Activated CD4-positive, alpha-beta T cell treated with anti-CD3 and anti-CD28 coated beads for 36 hours (primary cell): ENCODE measurements around the gene PLCB1. TPM values are rescaled to one million over a fixed set of nuclear protein-coding genes. Genes with fewer than 3 reads are reported as not detected.

Experiments
- ATAC-seq: fragments of 200-7000 bp; cut with Tn5 transposase; one replicate; pipeline ENCODE4 v1.10.0; 2021; ENCODE audit warnings: mild to moderate bottlenecking, moderate library complexity
- CTCF ChIA-PET: fragments of 350-600 bp; sonication (Branson Sonifier 250); formaldehyde crosslinking; loops from one replicate; lab custom pipeline; 2021; ENCODE audit warnings: antibody characterized with exemption; lab: Charles Lee
- POLR2A ChIA-PET: fragments of 350-600 bp; sonication (Branson Sonifier 250); formaldehyde crosslinking; loops from one replicate; lab custom pipeline; 2021; ENCODE audit warnings: antibody characterized with exemption, inconsistent platforms; lab: Charles Lee
- DNase-seq: peaks from one replicate; pipeline ENCODE4 v3.0.0-alpha.2; 2020
- H3K27ac Mint-ChIP-seq: one replicate; pipeline ENCODE4 v1.8.0; 2021; ENCODE audit warnings: mixed read lengths
- H3K27me3 Mint-ChIP-seq: one replicate; pipeline ENCODE4 v1.8.0; 2021; ENCODE audit warnings: mixed read lengths
- H3K36me3 Mint-ChIP-seq: one replicate; pipeline ENCODE4 v1.8.0; 2021; ENCODE audit warnings: low read depth, mixed read lengths
- H3K4me1 Mint-ChIP-seq: one replicate; pipeline ENCODE4 v1.8.0; 2021; ENCODE audit warnings: mixed read lengths
- H3K4me3 Mint-ChIP-seq: one replicate; pipeline ENCODE4 v1.8.0; 2021; ENCODE audit warnings: mild to moderate bottlenecking, moderate library complexity, mixed read lengths
- H3K9me3 Mint-ChIP-seq: one replicate; pipeline ENCODE4 v1.8.0; 2021; ENCODE audit warnings: low read depth, mixed read lengths
- intact Hi-C, 2 experiments: fragments of 100-400 bp; cut with DNase I in 1 of 2; cut with micrococcal nuclease in 1 of 2; formaldehyde crosslinking; loops; one replicate each; pipeline versions ENCODE4 v1.14.2 to v1.15.1; 2022 to 2024; cut with DNase I, micrococcal nuclease
- total RNA-seq, 2 experiments: library from RNA; stranded (reverse); gene quantifications; one replicate each; pipeline ENCODE4 v1.2.3, GENCODE V29; 2021

PLCB1 gene
- total RNA-seq, 2 experiments from 2014 or later, result 1.4 to 1.5 TPM

DNA sequence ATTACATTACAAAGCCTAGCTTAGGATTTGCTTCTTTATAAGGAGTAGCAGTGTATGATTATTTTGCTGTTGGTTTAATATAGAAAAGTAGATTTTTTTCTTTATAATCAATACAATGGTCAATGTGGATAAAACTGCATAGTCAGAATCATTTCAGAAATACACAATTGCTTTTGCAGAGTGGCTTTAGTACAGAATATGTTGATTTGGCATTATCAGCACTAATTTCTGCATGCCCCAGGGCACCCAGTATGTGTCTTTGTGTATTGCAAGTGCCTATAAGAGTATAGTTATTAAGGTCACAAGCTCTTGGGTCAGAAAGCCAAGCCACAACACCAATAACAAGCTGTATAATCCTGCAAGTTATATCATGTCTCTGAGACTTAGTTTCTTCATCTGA, 258.4 kb downstream of the PLCB1 start:
- H3K27ac Mint-ChIP-seq, result no peak overlapping the region
- H3K4me3 Mint-ChIP-seq, result no peak overlapping the region
- intact Hi-C loops, result loop anchor here in 1 of 2 experiments (5.0 kb wide), 1 partner anchor 332 kb away; no protein-coding TSS in a partner anchor
- peaks cover 2% of the 10 kb centered on the region for H3K27me3 Mint-ChIP-seq
- no peaks in the 10 kb centered on the region for H3K9me3 Mint-ChIP-seq
- DNase-seq (no peak), ATAC-seq (no peak)
- H3K36me3 Mint-ChIP-seq, result no peaks in the 10 kb centered on the region
- POLR2A ChIA-PET, result no interaction called here
- no peaks in the 10 kb centered on the region for H3K4me1 Mint-ChIP-seq
- CTCF ChIA-PET, result interaction anchor here (0.6 to 7.3 kb wide), 7 partner anchors 11 to 345 kb away, joined by 3 to 42 read pairs (median 13); no protein-coding TSS in a partner anchor

- ATAC-seq, result no peak
- H3K4me1 Mint-ChIP-seq, result no peaks in the 10 kb centered on the region
- intact Hi-C loops, result loop anchor here in 1 of 2 experiments (5.0 kb wide), 1 partner anchor 329 kb away; no protein-coding TSS in a partner anchor
- ChIA-PET CTCF (no interaction called here), POLR2A (no interaction called here)
- H3K36me3 Mint-ChIP-seq, result no peaks in the 10 kb centered on the region
- no peak for DNase-seq
- no peaks in the 10 kb centered on the region for H3K9me3 Mint-ChIP-seq
- no peaks in the 10 kb centered on the region for H3K27me3 Mint-ChIP-seq
- no peak overlapping the region for H3K27ac Mint-ChIP-seq
- H3K4me3 Mint-ChIP-seq, result no peak overlapping the region
These were observed 261.3 kb downstream of the PLCB1 start for GRCh38 chr20:8393381-8393780.

- DNase-seq, result peak; percentile 17
- no peaks in the 10 kb centered on the region for H3K36me3 Mint-ChIP-seq
- no peaks in the 10 kb centered on the region for H3K9me3 Mint-ChIP-seq
- ATAC-seq, result peak; percentile 55
- no peaks in the 10 kb centered on the region for H3K4me1 Mint-ChIP-seq
- POLR2A ChIA-PET, result no interaction called here
- H3K4me3 Mint-ChIP-seq, result no peak overlapping the region
- no peak overlapping the region for H3K27ac Mint-ChIP-seq
- H3K27me3 Mint-ChIP-seq, result no peaks in the 10 kb centered on the region
- intact Hi-C loops, result loop anchor here in 1 of 2 experiments (5.0 kb wide), 1 partner anchor 328 kb away; no protein-coding TSS in a partner anchor
- CTCF ChIA-PET, result no interaction called here
These were observed 262.4 kb downstream of the PLCB1 start for GRCh38 chr20:8394308-8394945.

GRCh38 chr20:8395956-8396355, 263.9 kb downstream of the PLCB1 start:
- ChIA-PET CTCF (interaction anchor here (1.1 to 1.3 kb wide), 2 partner anchors 9 to 326 kb away, joined by 4 to 5 read pairs; no protein-coding TSS in a partner anchor), POLR2A (no interaction called here)
- ATAC-seq (no peak), DNase-seq (no peak)
- H3K4me1 Mint-ChIP-seq, result peaks cover 6% of the 10 kb centered on the region
- H3K9me3 Mint-ChIP-seq, result no peaks in the 10 kb centered on the region
- intact Hi-C loops, result loop anchor here in 1 of 2 experiments (5.0 kb wide), 1 partner anchor 179 kb away; no protein-coding TSS in a partner anchor
- no peaks in the 10 kb centered on the region for H3K36me3 Mint-ChIP-seq
- no peak overlapping the region for H3K4me3 Mint-ChIP-seq
- no peaks in the 10 kb centered on the region for H3K27me3 Mint-ChIP-seq
- no peak overlapping the region for H3K27ac Mint-ChIP-seq

DNA sequence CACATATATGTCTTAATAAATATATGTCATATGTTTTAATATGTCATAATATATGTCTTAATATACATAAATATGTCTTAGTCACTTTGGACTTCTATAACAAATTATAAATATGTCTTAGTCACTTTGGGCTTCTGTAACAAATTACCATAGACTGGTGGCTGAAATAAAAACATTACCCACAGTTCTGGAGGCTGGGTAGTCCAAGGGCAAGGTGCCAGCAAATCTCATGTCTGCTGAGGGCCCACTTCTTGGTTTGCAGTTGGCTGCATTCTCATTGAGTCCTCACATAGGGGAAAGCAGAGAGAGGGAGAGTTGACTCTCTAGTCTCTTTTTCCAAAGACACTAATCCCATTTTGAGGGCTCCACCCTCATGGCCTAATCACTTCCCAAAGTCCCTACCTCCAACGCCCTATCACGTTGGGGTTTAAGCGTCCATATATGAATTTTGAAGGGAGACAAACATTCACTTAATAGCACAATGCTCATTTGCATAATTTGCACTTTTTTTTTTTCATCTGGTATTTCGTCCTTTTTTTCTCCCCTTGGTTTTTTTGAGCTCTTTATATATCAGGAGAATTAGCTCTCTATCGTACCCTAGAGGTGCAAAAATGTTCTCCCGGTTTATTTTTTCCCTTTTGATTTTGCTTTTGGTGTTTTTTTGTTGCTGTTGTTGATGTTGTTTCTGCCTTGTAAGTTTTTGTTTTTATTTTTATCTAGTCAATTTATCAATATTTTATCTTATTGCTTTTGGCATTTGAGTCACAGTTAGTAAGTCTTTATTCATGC, 266.4 kb downstream of the PLCB1 start:
- Mint-ChIP-seq H3K9me3 (no peaks in the 10 kb centered on the region), H3K4me1 (peaks cover 6% of the 10 kb centered on the region), H3K27me3 (no peaks in the 10 kb centered on the region), H3K36me3 (no peaks in the 10 kb centered on the region), H3K27ac (no peak overlapping the region), H3K4me3 (no peak overlapping the region)
- ATAC-seq (no peak), DNase-seq (no peak)
- ChIA-PET CTCF (interaction anchor here (2.1 kb wide), 1 partner anchor 324 kb away, joined by 7 read pairs; no protein-coding TSS in a partner anchor), POLR2A (no interaction called here)
- intact Hi-C loops, result loop anchor here in 1 of 2 experiments (5.0 kb wide), 1 partner anchor 181 kb away; no protein-coding TSS in a partner anchor

DNA sequence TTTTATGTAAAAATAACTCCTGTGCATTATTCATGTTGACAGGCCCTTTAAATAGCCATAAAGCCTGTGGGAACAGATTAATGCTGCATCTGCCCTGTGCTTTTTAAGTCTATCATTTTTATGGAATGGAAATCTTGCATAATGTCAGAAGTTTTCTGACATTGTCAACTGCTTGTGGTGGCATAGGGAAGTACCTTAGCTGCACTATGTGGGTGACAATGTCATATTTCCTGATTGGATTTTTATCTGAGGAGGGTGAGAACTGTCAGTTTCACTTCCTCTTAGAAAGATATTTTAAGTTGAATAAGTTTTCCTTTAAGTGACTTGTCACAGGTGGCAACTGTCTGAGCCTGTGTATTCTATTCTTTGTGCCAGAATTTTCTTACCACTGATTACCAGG, 267.9 kb downstream of the PLCB1 start:
- peaks cover 6% of the 10 kb centered on the region for H3K4me1 Mint-ChIP-seq
- no peak overlapping the region for H3K27ac Mint-ChIP-seq
- H3K9me3 Mint-ChIP-seq, result no peaks in the 10 kb centered on the region
- intact Hi-C loops, result loop anchor here in 1 of 2 experiments (5.0 kb wide), 1 partner anchor 183 kb away; no protein-coding TSS in a partner anchor
- POLR2A ChIA-PET, result no interaction called here
- no peaks in the 10 kb centered on the region for H3K27me3 Mint-ChIP-seq
- DNase-seq, result no peak
- no peaks in the 10 kb centered on the region for H3K36me3 Mint-ChIP-seq
- H3K4me3 Mint-ChIP-seq, result no peak overlapping the region
- CTCF ChIA-PET, result interaction anchor here (3.4 kb wide), 1 partner anchor 11 kb away, joined by 13 read pairs; no protein-coding TSS in a partner anchor
- peak; percentile 58 for ATAC-seq

DNA sequence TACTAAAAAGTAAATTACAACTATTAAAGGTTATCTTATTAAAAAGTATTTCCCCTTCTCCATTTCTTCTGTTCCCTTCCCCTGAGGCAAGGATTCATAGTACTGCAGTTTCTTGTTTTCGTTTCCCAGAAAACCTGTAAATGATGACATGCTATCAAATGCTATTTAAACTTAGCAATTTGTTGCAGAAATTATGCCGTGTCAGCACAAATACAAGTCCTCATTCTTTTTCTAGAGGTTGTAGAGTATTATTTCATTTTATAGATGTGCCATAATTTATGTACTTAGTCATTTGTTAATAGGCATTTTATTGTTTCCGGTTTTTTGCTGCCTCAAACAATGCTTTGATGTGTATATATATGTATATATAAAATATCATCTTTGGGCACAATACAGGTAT, 268.4 kb downstream of the PLCB1 start:
- no peaks in the 10 kb centered on the region for H3K9me3 Mint-ChIP-seq
- no peak overlapping the region for H3K27ac Mint-ChIP-seq
- H3K4me3 Mint-ChIP-seq, result no peak overlapping the region
- ChIA-PET POLR2A (no interaction called here), CTCF (interaction anchor here (0.8 to 3.4 kb wide), 3 partner anchors 12 to 357 kb away, joined by 3 to 13 read pairs (median 3); no protein-coding TSS in a partner anchor)
- peaks cover 6% of the 10 kb centered on the region for H3K4me1 Mint-ChIP-seq
- H3K36me3 Mint-ChIP-seq, result no peaks in the 10 kb centered on the region
- no peak for DNase-seq
- ATAC-seq, result no peak
- no peaks in the 10 kb centered on the region for H3K27me3 Mint-ChIP-seq
- intact Hi-C loops, result no loop called here

DNA sequence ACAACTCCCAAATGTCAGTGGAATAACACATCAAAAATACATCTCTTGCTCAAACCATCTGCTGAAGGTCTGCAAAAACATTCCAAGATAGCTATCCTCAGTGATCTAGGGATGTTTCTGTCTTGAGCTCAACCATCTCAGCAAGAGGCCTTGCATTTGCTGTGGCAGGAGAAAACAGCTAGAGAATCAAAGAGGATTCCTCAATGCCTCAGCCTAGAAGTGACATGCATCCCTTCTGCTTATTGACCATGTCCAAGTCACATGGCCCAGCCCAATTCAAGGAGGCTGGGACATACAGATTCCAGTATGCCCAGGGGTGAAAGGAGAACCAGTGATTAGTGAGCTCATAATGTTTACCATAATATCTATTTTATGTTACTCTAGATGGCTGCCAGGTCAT, 269.5 kb downstream of the PLCB1 start:
- intact Hi-C loops, result no loop called here
- Mint-ChIP-seq H3K27me3 (no peaks in the 10 kb centered on the region), H3K4me3 (no peak overlapping the region), H3K36me3 (no peaks in the 10 kb centered on the region), H3K4me1 (peaks cover 6% of the 10 kb centered on the region), H3K9me3 (no peaks in the 10 kb centered on the region), H3K27ac (no peak overlapping the region)
- CTCF ChIA-PET, result interaction anchor here (0.8 to 3.4 kb wide), 4 partner anchors 13 to 358 kb away, joined by 3 to 13 read pairs (median 4); no protein-coding TSS in a partner anchor
- ATAC-seq (no peak), DNase-seq (no peak)
- POLR2A ChIA-PET, result no interaction called here

DNA sequence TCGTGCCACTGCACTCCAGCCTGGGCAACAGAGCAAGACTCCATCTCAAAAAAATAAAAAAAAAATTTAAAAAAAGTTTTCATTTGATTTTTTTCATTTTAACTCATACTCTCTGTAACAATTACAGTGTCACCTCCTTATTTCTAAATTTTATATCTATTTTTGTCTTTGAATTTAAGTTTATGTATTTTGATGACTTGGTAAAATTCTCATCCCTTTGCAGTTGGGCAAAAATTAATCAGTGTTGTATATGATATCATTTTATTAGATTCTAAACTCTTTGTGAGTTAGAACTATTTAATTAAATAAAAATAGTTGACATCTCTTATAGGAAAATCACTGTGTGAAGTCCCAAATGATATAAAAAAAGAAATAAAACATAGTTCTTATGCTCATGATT, 270.7 kb downstream of the PLCB1 start:
- peaks cover 6% of the 10 kb centered on the region for H3K4me1 Mint-ChIP-seq
- H3K9me3 Mint-ChIP-seq, result no peaks in the 10 kb centered on the region
- no peaks in the 10 kb centered on the region for H3K36me3 Mint-ChIP-seq
- CTCF ChIA-PET, result interaction anchor here (3.4 kb wide), 1 partner anchor 14 kb away, joined by 13 read pairs; no protein-coding TSS in a partner anchor
- no peaks in the 10 kb centered on the region for H3K27me3 Mint-ChIP-seq
- intact Hi-C loops, result no loop called here
- POLR2A ChIA-PET, result no interaction called here
- no peak overlapping the region for H3K4me3 Mint-ChIP-seq
- no peak overlapping the region for H3K27ac Mint-ChIP-seq
- no peak for ATAC-seq
- no peak for DNase-seq

GRCh38 chr20:8404912-8405635, 273.0 kb downstream of the PLCB1 start:
- no peak overlapping the region for H3K27ac Mint-ChIP-seq

GRCh38 chr20:8406391-8406790, 274.3 kb downstream of the PLCB1 start:
- POLR2A ChIA-PET, result no interaction called here
- DNase-seq (no peak), ATAC-seq (no peak)
- Mint-ChIP-seq H3K9me3 (no peaks in the 10 kb centered on the region), H3K36me3 (no peaks in the 10 kb centered on the region), H3K27me3 (no peaks in the 10 kb centered on the region), H3K27ac (no peak overlapping the region), H3K4me1 (no peaks in the 10 kb centered on the region), H3K4me3 (no peak overlapping the region)
- CTCF ChIA-PET, result interaction anchor here (1.0 kb wide), 1 partner anchor 17 kb away, joined by 3 read pairs; no protein-coding TSS in a partner anchor
- intact Hi-C loops, result no loop called here

More at GRCh38 chr20:8404912-8405635, 273.0 kb downstream of the PLCB1 start:
- ChIA-PET POLR2A (no interaction called here), CTCF (interaction anchor here (0.6 to 1.8 kb wide), 6 partner anchors 12 to 326 kb away, joined by 3 to 6 read pairs (median 3); no protein-coding TSS in a partner anchor)
- Mint-ChIP-seq H3K4me3 (no peak overlapping the region), H3K27me3 (no peaks in the 10 kb centered on the region), H3K36me3 (no peaks in the 10 kb centered on the region), H3K4me1 (peaks cover 3% of the 10 kb centered on the region), H3K9me3 (no peaks in the 10 kb centered on the region)
- no peak for DNase-seq
- intact Hi-C loops, result no loop called here
- no peak for ATAC-seq
